OCI-LY3 (cell line): ENCODE measurements around the gene PRDM7.

Experiments used
- H2AFZ ChIP-seq: fragments of 200-600, 300-600 bp; shearing (Covaris generic); 2 replicates; pipeline ENCODE4 v1.6.0; 2014; ENCODE audit warnings: antibody characterized with exemption, low read depth, low read length
- H3K27ac ChIP-seq: fragments of 200-600, 300-600 bp; sonication (generic); 2 replicates; pipeline ENCODE4 v1.5.1; 2014; ENCODE audit warnings: mild to moderate bottlenecking, low read length, moderate library complexity, mixed read lengths
- H3K27me3 ChIP-seq: fragments of 200-600, 300-600 bp; sonication (generic); 2 replicates; pipeline ENCODE4 v1.6.1; 2014; ENCODE audit warnings: low read depth, low read length, mixed read lengths
- H3K36me3 ChIP-seq: fragments of 200-600, 300-600 bp; sonication (generic); replicated peaks from 2 replicates; pipeline ENCODE3; 2014; ENCODE audit warnings: low read depth, low read length, mixed read lengths
- H3K4me1 ChIP-seq: fragments of 300-600, 200-600 bp; sonication (generic); 2 replicates; pipeline ENCODE4 v1.6.1; 2014; ENCODE audit warnings: low read length, mixed read lengths
- H3K4me2 ChIP-seq: fragments of 200-600, 300-600 bp; sonication (generic); 2 replicates; pipeline ENCODE4 v1.6.1; 2014; ENCODE audit warnings: low read length, mixed read lengths
- H3K4me3 ChIP-seq: fragments of 300-600, 200-600 bp; sonication (generic); 2 replicates; pipeline ENCODE4 v1.5.1; 2014; ENCODE audit warnings: antibody characterized with exemption, mild to moderate bottlenecking, low read length, moderate library complexity
- H3K79me2 ChIP-seq: fragments of 300-600, 200-600 bp; shearing (Covaris generic); 2 replicates; pipeline ENCODE4 v1.6.1; 2014; ENCODE audit warnings: mild to moderate bottlenecking, low read length, mixed read lengths
- H3K9ac ChIP-seq: fragments of 300-600, 200-600 bp; shearing (Covaris generic); 2 replicates; pipeline ENCODE4 v1.6.0; 2014; ENCODE audit warnings: mild to moderate bottlenecking, low read length, moderate library complexity
- H3K9me3 ChIP-seq: fragments of 200-600, 300-600 bp; shearing (Covaris generic); 2 replicates; pipeline ENCODE4 v1.6.1; 2014; ENCODE audit warnings: low read length, mixed read lengths; ENCODE audit not compliant: insufficient read depth
- H4K20me1 ChIP-seq: fragments of 200-600, 300-600 bp; sonication (generic); 2 replicates; pipeline ENCODE4 v1.6.1; 2016; ENCODE audit warnings: low read length, mixed read lengths; ENCODE audit not compliant: insufficient read depth
- EZH2phosphoT487 ChIP-seq: fragments of 200-600 bp; shearing (Covaris generic); IDR thresholded peaks from 2 replicates; pipeline ENCODE4 v1.6.1; 2018; ENCODE audit warnings: antibody characterized with exemption, mixed run types, low read depth
- TF ChIP-seq, protein P1 (sequence below): fragments of 200-600, 300-600 bp; sonication (generic); IDR thresholded peaks from 2 replicates; pipeline ENCODE4 v1.5.1; 2014; ENCODE audit warnings: antibody characterized with exemption, low read length, low read depth

PRDM7 gene

DNA sequence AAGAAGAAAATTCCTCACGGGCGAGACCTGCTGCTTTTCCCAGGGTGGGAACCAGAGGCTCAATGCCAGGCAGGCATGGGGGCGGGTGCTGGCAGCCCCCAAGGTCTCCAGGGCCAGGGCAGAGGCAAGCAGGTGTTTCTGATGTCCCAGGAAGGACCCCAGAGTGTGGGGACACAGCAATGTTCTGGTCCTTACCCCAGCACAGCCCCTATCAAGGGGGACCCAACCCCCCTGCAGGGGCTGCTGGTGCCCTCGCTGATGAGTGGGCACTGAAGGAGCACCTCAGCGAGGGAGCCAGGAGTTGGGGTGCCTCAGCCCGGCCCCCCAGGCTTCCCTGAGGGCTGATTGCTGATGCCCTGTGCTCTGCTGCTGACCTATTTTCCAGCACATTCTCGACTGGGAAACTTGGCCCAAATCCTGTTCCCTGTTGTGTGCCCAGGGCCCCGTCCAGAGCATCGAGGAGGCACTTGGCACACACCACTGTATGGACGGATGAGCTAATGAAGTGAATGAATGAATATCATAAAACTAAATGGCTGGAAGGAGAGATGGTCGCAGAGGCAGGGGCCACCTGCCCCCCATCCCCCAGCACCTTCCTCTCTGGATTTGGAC, 60.7 kb downstream of the PRDM7 start:
- no peaks in the 10 kb centered on the region for H3K36me3 ChIP-seq
- H3K79me2 ChIP-seq = no peaks in the 10 kb centered on the region
- no peaks in the 10 kb centered on the region for H4K20me1 ChIP-seq
- no peak overlapping the region for H3K4me3 ChIP-seq
- no peaks in the 10 kb centered on the region for H3K4me1 ChIP-seq
- no peak overlapping the region for H2AFZ ChIP-seq
- no peak overlapping the region for H3K4me2 ChIP-seq
- H3K9me3 ChIP-seq = no peaks in the 10 kb centered on the region
- TF ChIP-seq, protein P1, sequence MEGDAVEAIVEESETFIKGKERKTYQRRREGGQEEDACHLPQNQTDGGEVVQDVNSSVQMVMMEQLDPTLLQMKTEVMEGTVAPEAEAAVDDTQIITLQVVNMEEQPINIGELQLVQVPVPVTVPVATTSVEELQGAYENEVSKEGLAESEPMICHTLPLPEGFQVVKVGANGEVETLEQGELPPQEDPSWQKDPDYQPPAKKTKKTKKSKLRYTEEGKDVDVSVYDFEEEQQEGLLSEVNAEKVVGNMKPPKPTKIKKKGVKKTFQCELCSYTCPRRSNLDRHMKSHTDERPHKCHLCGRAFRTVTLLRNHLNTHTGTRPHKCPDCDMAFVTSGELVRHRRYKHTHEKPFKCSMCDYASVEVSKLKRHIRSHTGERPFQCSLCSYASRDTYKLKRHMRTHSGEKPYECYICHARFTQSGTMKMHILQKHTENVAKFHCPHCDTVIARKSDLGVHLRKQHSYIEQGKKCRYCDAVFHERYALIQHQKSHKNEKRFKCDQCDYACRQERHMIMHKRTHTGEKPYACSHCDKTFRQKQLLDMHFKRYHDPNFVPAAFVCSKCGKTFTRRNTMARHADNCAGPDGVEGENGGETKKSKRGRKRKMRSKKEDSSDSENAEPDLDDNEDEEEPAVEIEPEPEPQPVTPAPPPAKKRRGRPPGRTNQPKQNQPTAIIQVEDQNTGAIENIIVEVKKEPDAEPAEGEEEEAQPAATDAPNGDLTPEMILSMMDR = no peak
- no peak for TF ChIP-seq EZH2phosphoT487
- no peak overlapping the region for H3K27ac ChIP-seq
- no peak overlapping the region for H3K9ac ChIP-seq
- H3K27me3 ChIP-seq = peaks cover 8% of the 10 kb centered on the region; the same call in 1 of the 2 replicates

GRCh38 chr16:90015586-90016338, 61.4 kb downstream of the PRDM7 start:
- H3K79me2 ChIP-seq = no peaks in the 10 kb centered on the region
- H4K20me1 ChIP-seq = no peaks in the 10 kb centered on the region
- no peak overlapping the region for H2AFZ ChIP-seq
- H3K9me3 ChIP-seq = no peaks in the 10 kb centered on the region
- TF ChIP-seq EZH2phosphoT487 = no peak
- TF ChIP-seq, protein P1 = no peak
- H3K27ac ChIP-seq = no peak overlapping the region
- H3K9ac ChIP-seq = no peak overlapping the region
- H3K27me3 ChIP-seq = peaks cover 8% of the 10 kb centered on the region; the same call in 1 of the 2 replicates
- H3K4me1 ChIP-seq = no peaks in the 10 kb centered on the region
- no peaks in the 10 kb centered on the region for H3K36me3 ChIP-seq
- no peak overlapping the region for H3K4me3 ChIP-seq
- no peak overlapping the region for H3K4me2 ChIP-seq

DNA sequence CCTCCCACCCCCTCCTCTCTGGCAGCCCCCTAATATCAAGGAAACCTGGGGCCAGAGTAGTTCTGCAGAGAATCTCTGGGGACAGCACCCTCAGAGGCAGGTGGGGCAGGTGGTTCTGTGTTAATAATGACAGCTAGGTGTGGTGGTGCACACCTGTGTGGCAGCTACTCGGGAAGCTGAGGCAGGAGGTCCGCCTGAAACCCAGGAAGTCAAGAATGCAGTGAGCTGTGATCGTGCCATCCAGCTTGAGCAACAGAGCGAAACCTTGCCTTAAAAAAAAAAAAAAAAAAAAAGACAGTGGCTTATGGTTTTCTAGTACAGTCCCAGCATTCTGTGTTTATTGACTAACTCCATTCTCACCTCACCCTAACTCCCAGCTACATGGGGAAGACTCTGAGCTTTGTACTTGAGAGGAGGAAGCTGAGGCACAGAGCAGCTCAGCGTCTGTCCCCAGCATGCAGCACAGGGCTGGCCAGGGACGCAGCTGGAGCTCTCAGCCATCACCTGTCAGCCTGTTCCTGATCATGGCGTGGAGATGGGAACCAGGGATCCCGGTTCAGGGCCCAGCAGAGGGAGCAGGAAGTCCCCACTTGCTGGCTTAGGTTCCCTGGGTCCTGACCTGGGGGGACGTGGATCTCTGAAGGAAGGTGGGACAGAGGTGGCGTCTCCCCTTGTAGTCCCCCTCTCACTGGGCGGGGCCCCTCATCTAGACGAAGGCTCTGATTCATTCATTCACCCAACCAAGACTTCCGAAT, 64.0 kb downstream of the PRDM7 start:
- Histone ChIP-seq H3K9me3 (no peaks in the 10 kb centered on the region), H2AFZ (no peak overlapping the region), H3K4me3 (no peak overlapping the region), H3K79me2 (no peaks in the 10 kb centered on the region), H3K4me2 (no peak overlapping the region), H3K36me3 (no peaks in the 10 kb centered on the region), H3K27me3 (peaks cover 12% of the 10 kb centered on the region), H3K9ac (no peak overlapping the region), H3K27ac (no peak overlapping the region), H3K4me1 (no peaks in the 10 kb centered on the region), H4K20me1 (no peaks in the 10 kb centered on the region)
- TF ChIP-seq, protein P1 = no peak
- no peak for TF ChIP-seq EZH2phosphoT487
